ENCODE results near the gene PDCD2L. TPM values are rescaled to one million over a fixed set of nuclear protein-coding genes. Genes with fewer than 3 reads are reported as not detected.
A peak's percentile ranks its signal among the peaks of the same experiment; 100 is the strongest.

PDCD2L gene
- total RNA-seq, 3 donors from 2014 or later = 55.9 to 65.0 (median 63.5) TPM

DNA sequence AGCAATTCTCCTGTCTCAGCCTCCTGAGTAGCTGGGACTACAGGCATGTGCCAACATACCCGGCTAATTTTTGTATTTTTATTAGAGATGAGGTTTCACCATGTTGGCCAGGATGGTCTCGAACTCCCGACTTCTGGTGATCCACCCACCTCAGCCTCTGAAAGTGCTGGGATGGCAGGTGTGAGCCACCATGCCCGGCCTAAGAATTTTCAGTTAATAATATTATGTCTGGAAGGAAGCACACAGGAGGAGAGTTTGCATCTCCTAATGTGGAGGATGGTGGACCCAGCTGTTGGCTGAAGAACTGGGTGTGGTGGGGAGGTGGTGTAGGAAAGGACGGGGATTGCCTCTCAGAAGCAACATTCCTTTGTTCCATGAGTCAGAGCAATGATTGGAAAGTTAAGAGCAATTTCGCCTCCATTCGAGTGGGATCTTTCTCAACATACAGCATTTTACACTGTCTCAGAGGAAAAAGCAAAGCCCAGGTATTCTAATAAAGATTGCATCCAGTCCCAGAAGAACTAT lies 11.9 kb downstream of the PDCD2L start:
- no peak for ATAC-seq
- Mint-ChIP-seq H3K9me3 (no peaks in the 10 kb centered on the region), H3K4me1 (ENCODE audit: low read depth) (no peaks in the 10 kb centered on the region), H3K36me3 (ENCODE audit: insufficient read depth) (peaks cover 19% of the 10 kb centered on the region), H3K27me3 (ENCODE audit: low read depth) (no peaks in the 10 kb centered on the region), H3K4me3 (no peak overlapping the region)
- no peak for DNase-seq

DNA sequence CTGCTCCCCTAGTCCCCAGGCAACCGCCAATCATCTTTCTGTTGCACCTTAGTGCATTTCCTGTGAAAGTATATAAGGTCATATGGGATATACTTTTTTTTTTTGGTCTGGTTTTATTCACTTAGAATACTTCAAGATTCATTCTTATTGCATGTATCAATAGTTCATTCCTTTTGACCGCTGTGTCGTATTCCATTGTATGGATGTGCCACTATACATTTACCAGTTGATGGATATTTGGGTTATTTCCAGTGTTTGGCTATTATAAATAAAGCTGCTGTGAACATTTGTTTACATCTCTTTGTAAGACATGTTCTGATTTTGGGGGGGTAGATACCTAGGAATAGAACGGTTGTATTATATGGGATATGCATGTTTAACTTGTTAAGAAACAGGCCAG lies 14.1 kb downstream of the PDCD2L start:
- H3K9me3 Mint-ChIP-seq = no peaks in the 10 kb centered on the region
- H3K4me3 Mint-ChIP-seq = no peak overlapping the region
- H3K27me3 Mint-ChIP-seq (ENCODE audit: low read depth) = no peaks in the 10 kb centered on the region
- H3K4me1 Mint-ChIP-seq (ENCODE audit: low read depth) = no peaks in the 10 kb centered on the region
- DNase-seq (no peak), ATAC-seq (no peak)
- H3K36me3 Mint-ChIP-seq (ENCODE audit: insufficient read depth) = peaks cover 20% of the 10 kb centered on the region

DNA sequence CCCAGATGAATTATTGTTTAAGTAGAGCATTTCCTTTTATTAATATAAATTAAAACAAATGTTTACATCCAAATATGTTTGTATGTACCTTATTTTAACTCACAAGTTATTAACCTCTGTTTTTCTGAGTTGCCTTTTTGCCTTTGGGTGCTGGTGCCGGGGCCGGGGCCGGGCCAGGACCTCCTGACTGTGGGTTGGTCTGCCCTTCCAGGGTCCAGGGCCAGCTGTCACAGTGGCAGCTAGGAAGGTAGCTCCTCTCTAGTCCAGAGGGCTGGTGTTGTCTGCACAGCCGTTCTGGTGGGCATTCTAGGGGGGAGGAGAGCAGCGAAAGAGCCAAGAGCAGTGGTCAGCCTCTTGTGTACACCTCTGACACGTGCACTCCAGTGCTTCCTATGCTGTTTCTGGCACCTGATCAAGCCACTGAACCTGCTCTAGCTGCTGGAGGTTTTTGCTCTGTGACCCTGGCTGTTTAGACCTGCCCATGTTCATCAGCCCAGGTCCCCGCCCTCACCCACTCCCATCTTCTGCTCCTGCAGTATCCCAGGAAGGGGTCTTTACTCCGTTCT lies 22.0 kb downstream of the PDCD2L start:
- no peaks in the 10 kb centered on the region for H3K9me3 Mint-ChIP-seq
- no peak for DNase-seq
- H3K4me1 Mint-ChIP-seq (ENCODE audit: low read depth) = peaks cover 19% of the 10 kb centered on the region
- ATAC-seq = no peak
- peaks cover 23% of the 10 kb centered on the region for H3K36me3 Mint-ChIP-seq (ENCODE audit: insufficient read depth)
- H3K27me3 Mint-ChIP-seq (ENCODE audit: low read depth) = no peaks in the 10 kb centered on the region
- no peak overlapping the region for H3K4me3 Mint-ChIP-seq

DNA sequence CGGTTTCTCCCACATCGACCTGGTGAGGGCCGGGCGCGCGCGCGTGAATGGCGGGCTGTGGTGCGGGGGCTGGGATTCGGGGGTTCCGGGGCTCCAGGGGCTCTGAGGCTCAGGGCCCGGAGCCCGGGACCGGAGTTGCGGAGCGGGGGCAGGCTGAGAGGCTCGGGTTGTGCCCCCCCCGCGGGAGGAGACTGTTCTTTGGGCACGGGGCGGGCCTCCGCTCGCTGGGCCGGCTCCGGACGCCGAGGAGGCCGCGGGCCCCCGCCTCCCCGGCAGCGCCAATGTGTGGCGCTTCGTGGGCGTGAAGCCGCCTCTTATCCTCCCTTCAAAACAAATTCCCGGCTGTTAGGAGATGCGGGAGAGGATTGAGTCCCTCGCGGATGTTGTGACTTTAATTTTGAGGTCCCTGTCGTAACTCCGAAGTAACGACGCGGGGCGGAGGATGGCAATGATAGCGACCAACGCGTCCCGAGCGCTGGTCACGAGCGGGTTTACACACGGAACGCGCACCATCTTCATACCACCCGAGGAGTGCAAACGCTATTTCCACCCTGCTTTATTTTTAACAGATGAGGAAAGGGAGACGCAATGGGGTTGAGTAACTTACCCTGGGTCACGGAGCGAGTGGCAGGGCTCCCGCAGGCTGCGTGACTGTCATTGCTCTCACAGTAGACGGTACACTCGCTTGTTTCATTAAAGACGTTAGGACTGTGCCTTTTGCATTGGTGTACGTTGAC lies 24.5 kb downstream of the PDCD2L start:
- no peak for DNase-seq
- peak overlapping the region; percentile 98 for H3K4me3 Mint-ChIP-seq

DNA sequence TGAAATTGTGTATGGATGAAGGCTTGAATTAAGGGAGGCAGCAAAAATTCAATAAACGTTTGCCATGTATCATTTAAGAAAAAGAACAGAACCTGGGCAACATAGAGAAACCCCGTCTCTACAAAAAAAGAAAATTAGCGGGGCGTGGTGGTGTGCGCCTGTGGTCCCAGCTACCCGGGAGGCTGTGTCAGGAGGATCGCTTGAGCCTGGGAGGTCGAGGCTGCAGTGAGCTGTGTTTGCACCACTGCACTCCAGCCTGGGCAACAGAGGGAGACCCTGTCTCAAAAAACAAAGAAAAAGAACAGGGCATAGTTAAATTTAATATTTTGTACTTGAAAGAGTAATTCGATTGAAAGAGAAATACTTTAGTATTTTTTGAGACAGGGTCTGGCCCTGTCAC lies 25.4 kb downstream of the PDCD2L start:
- H3K27me3 Mint-ChIP-seq (ENCODE audit: low read depth) = no peaks in the 10 kb centered on the region
- no peaks in the 10 kb centered on the region for H3K9me3 Mint-ChIP-seq
- H3K36me3 Mint-ChIP-seq (ENCODE audit: insufficient read depth) = peaks cover 25% of the 10 kb centered on the region
- ATAC-seq (no peak), DNase-seq (no peak)
- peaks cover 30% of the 10 kb centered on the region for H3K4me1 Mint-ChIP-seq (ENCODE audit: low read depth)
- peak overlapping the region; percentile 98 for H3K4me3 Mint-ChIP-seq

More for the DNA sequence above, 24.5 kb downstream of the PDCD2L start:
- Mint-ChIP-seq H3K36me3 (ENCODE audit: insufficient read depth) (peaks cover 26% of the 10 kb centered on the region), H3K4me1 (ENCODE audit: low read depth) (peaks cover 28% of the 10 kb centered on the region), H3K27me3 (ENCODE audit: low read depth) (no peaks in the 10 kb centered on the region), H3K9me3 (no peaks in the 10 kb centered on the region)
- ATAC-seq = peak; percentile 49 to 51

DNA sequence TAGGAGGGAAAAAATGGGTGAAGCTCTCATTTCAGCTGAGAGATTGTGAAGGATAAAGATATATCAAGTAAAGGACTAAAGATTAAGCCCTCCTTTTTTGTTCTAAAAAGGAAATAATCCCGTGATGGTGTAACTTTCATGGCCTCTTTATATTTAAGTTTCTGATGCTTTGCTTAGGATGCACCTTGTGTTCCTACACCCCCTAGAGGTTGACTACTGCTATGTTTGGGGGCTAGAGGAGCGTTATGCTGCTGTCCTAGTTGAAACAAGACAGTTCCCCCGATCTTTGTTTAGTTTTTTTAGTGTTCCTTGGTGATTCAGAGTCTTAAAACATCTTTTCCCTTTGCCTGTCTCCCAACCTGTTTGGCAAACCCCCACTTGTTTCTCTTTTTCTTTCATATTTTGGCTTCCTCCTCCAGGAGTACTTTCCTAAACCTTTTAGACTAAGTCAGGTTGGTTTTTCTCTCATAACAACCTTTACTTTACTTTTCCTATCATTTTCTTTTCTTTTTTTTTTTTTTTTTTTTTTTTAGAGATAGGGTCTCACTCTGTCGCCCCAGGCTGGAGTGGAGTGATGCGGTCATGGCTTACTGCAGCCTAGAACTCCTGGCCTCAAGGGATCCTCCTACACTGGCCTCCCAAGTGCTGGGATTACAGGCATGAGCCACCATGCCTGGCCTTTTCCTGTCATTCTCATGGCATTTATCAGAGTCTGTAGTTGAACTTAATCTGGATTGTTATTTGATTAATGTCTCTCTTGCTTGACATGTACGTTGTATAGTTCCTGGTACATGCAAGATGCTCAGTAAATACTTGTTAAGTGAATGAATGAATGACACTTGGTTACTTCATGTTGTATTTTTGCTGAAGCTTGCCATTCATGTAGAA lies 26.8 kb downstream of the PDCD2L start:
- no peaks in the 10 kb centered on the region for H3K9me3 Mint-ChIP-seq
- ATAC-seq (peak; percentile 36), DNase-seq (peak; percentile 17)
- H3K27me3 Mint-ChIP-seq (ENCODE audit: low read depth) = no peaks in the 10 kb centered on the region
- peak overlapping the region; percentile 98 for H3K4me3 Mint-ChIP-seq
- H3K36me3 Mint-ChIP-seq (ENCODE audit: insufficient read depth) = peaks cover 23% of the 10 kb centered on the region
- H3K4me1 Mint-ChIP-seq (ENCODE audit: low read depth) = peaks cover 30% of the 10 kb centered on the region

DNA sequence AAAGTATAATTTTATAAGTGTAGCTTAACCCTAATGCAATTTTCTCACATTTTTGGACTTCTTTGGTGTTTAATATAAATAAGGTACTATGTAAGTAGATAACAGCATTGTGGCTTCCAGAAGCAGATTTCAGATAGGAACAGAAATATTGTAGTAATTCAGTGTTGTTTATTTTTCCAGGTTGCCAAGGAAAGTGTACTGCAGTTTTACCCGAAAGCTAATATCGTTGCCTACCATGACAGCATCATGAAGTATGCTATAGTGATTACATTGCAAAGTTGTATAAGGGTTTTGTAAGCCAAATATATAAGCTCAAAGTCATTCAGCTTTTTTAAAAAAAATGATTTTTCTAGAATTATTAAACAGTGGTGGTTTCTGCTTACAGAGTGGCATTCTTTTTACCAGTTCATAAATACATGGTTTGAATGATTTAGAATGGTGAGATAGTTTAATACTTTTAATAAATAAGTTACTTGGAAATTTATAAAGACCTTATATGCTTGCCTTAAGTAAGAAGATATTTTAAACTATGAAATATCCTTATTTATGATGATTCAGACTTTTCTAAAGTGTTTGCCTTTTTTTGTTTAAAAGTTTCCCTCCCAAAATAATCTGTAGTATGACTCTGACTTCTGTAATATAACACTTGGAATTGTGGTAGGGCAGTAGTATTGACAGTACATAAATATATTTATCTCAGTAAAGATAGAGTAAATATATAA lies 27.6 kb downstream of the PDCD2L start:
- Mint-ChIP-seq H3K36me3 (ENCODE audit: insufficient read depth) (peaks cover 25% of the 10 kb centered on the region), H3K4me1 (ENCODE audit: low read depth) (peaks cover 30% of the 10 kb centered on the region), H3K27me3 (ENCODE audit: low read depth) (no peaks in the 10 kb centered on the region), H3K9me3 (no peaks in the 10 kb centered on the region), H3K4me3 (no peak overlapping the region)
- no peak for ATAC-seq
- DNase-seq = no peak

DNA sequence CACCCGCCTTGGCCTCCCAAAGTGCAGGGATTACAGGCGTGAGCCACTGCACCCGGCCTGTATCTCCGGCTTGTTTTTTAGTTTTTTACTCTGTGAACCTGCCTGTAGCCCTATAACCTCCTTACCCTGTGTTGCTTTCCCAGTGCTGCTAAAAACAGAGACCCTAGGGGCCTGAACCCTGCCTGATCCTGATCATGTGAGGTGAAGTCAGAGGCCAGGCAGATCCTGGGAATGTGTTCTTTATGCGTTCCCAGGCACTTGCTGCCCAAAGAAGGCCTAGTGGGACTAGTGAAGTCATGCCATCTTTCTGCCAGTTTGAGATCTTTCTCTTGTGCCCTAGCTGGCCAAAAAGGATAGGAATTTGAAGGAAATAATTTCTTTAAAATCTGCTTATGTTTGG lies 28.6 kb downstream of the PDCD2L start:
- ATAC-seq (no peak), DNase-seq (no peak)
- no peaks in the 10 kb centered on the region for H3K27me3 Mint-ChIP-seq (ENCODE audit: low read depth)
- peaks cover 30% of the 10 kb centered on the region for H3K4me1 Mint-ChIP-seq (ENCODE audit: low read depth)
- H3K4me3 Mint-ChIP-seq = no peak overlapping the region
- peaks cover 25% of the 10 kb centered on the region for H3K36me3 Mint-ChIP-seq (ENCODE audit: insufficient read depth)
- no peaks in the 10 kb centered on the region for H3K9me3 Mint-ChIP-seq

DNA sequence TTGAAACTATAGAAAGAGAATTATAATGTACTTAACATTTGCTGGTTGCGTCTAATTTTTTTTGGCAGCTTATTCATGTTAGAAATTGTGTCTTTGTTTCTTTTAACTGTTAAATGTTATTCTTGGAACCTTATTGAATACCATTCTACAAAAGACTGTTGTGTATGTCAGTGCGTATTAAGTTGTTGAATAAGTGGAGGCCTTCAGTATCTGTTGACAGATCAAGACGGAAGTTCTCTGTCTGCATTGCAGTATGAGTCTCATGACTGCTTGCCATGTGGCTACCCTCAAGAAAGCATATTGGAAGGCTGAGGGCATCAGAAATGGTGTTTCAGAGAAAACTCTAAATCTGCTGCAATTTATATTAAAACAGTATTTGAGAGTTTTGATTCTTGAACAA lies 32.5 kb downstream of the PDCD2L start:
- no peaks in the 10 kb centered on the region for H3K9me3 Mint-ChIP-seq
- no peaks in the 10 kb centered on the region for H3K27me3 Mint-ChIP-seq (ENCODE audit: low read depth)
- ATAC-seq (no peak), DNase-seq (no peak)
- H3K4me3 Mint-ChIP-seq = no peak overlapping the region
- peaks cover 30% of the 10 kb centered on the region for H3K36me3 Mint-ChIP-seq (ENCODE audit: insufficient read depth)
- H3K4me1 Mint-ChIP-seq (ENCODE audit: low read depth) = peaks cover 9% of the 10 kb centered on the region

DNA sequence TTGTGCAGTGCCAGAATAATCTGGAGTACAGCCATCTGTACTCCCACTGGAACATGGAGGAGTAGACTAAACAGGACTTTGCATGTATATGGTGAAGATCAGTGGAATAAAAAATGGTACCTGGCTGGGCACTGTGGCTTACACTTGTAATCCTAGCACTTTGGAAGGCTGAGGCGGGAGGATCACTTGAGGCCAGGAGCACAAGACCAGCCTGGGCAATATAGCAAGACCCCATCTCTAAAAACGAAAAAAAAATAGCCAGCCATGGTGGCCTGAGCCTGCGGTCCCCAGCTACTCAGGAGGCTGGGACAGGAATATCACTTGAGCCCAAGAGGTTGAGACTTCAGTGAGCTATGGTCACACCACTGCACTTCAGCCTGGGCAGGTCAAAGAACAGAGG lies 44.0 kb downstream of the PDCD2L start:
- DNase-seq (no peak), ATAC-seq (no peak)
- Mint-ChIP-seq H3K36me3 (ENCODE audit: insufficient read depth) (peaks cover 55% of the 10 kb centered on the region), H3K4me3 (no peak overlapping the region), H3K27me3 (ENCODE audit: low read depth) (no peaks in the 10 kb centered on the region), H3K4me1 (ENCODE audit: low read depth) (no peaks in the 10 kb centered on the region), H3K9me3 (no peaks in the 10 kb centered on the region)

DNA sequence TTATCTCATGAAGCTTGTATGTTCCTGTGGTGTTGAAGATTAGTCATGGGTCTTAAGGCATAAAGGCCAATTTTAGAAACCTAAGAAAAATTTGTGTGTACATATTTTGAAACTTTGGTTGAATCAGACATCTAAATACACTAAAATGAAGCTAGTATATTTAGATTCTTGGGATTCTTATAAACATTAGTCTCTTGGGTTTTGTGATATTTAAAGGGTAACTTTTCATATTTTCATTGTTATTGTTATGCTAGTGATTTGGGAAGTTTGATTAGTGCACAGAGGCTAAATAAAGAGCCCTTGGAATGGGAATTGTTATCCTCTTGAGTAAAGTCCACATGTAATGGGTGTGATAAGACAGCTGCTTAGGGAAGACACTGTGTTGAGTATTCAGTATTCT lies 48.5 kb downstream of the PDCD2L start:
- H3K27me3 Mint-ChIP-seq (ENCODE audit: low read depth) = no peaks in the 10 kb centered on the region
- H3K36me3 Mint-ChIP-seq (ENCODE audit: insufficient read depth) = peaks cover 36% of the 10 kb centered on the region
- no peak for DNase-seq
- no peak overlapping the region for H3K4me3 Mint-ChIP-seq
- ATAC-seq = no peak
- peaks cover 4% of the 10 kb centered on the region for H3K4me1 Mint-ChIP-seq (ENCODE audit: low read depth)
- H3K9me3 Mint-ChIP-seq = no peaks in the 10 kb centered on the region

DNA sequence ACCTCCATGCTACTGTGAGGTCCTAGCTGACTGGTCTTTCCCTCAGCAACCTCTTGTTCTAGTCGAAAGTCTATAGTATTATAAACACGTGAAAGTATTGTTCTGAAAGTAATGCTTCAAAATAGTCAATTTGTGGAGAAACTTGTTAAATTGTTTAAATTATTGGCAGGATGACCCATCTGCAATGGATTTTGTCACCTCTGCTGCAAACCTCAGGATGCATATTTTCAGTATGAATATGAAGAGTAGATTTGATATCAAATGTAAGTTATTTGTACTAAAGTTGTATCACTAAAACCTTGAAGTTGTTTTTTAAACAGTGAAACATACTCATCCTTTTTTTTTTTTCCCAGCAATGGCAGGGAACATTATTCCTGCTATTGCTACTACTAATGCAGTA lies 49.9 kb downstream of the PDCD2L start:
- Mint-ChIP-seq H3K27me3 (ENCODE audit: low read depth) (no peaks in the 10 kb centered on the region), H3K4me1 (ENCODE audit: low read depth) (peaks cover 4% of the 10 kb centered on the region), H3K36me3 (ENCODE audit: insufficient read depth) (peaks cover 40% of the 10 kb centered on the region), H3K9me3 (no peaks in the 10 kb centered on the region), H3K4me3 (no peak overlapping the region)
- DNase-seq (no peak), ATAC-seq (no peak)

DNA sequence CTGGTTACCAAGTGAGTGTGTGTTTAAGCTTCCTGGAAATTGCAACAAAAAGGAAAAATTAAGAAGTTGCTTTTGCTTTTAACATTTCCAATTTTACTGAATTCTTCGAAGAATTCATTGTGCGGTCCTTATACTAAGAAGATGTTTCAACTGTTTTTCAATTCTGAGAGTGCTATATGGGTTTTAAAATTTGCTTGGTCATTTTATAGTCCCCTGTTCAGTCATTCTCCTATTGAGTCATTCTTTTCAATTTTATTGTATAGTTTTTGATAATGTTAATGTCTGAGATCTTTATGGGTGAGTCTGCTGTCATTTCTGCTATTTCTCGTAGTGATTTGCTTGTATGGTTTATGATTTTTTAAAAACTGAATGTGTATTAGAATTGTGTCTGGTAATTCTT lies 50.5 kb downstream of the PDCD2L start:
- no peaks in the 10 kb centered on the region for H3K9me3 Mint-ChIP-seq
- no peak overlapping the region for H3K4me3 Mint-ChIP-seq
- H3K36me3 Mint-ChIP-seq (ENCODE audit: insufficient read depth) = peaks cover 42% of the 10 kb centered on the region
- DNase-seq (no peak), ATAC-seq (no peak)
- H3K27me3 Mint-ChIP-seq (ENCODE audit: low read depth) = no peaks in the 10 kb centered on the region
- H3K4me1 Mint-ChIP-seq (ENCODE audit: low read depth) = peaks cover 6% of the 10 kb centered on the region

Data from activated T-cell treated with anti-CD3 and anti-CD28 coated beads, Interleukin-2, amount 50 U/mL, for 4 hours (primary cell).